GM19468 (cell line): ENCODE data around the gene RGL3.
"Not testable (repeated sequence)": the region's sequence is repeated elsewhere in the genome, so short reads cannot be mapped to it uniquely, and the experiment has no call there.

ENCODE experiments used
- ATAC-seq: cut with Tn5 transposase; IDR thresholded peaks from one replicate; pipeline ENCODE4 v1.9.1; 2021; ENCODE audit warnings: mild to moderate bottlenecking, moderate library complexity, moderate number of reproducible peaks; ENCODE audit not compliant: unreplicated experiment; ENCODE audit errors: extremely low read depth

The RGL3 gene

DNA sequence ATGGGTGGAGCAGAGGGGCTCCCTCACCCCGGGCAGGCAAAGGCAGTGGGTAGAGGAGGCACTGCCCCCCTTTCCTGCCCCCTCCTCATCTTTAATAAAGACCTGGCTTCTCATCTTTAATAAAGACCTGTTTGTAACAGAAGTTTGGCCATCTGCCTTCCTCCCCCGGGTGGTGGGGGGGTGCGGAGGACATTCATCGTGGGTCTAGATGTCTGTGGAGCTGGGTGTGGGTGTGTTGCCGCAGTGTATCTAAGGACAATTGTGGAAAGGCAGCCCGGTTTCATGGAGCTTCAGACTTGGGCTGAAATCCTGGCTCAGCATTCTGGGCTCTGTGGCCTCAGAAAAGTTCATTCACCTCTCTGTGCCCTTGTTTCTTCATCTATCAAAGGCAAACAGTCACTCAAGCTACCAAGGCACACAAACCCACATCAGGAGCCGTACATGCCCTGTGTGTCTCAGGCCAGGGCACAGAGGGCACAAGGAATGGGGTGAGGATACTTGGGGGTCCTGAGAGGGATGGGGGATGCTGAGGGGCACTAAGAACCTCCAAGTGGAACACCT, 53.5 kb downstream of the RGL3 start:
- ATAC-seq = no peak

DNA sequence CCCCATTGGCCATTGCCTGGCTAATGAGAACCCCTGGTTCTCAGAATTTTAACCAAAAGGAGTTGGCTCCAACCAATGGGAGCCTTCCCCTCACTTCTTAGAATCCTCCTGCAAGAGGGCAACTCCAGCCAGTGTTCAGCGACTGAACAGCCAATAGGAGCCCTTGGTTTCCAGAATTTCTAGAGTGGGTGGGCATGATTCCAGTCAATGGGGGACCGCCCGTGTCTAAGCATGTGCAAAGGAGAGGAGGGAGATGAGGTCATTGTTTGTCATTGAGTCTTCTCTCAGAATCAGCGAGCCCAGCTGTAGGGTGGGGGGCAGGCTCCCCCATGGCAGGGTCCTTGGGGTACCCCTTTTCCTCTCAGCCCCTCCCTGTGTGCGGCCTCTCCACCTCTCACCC, 54.2 kb downstream of the RGL3 start:
- ATAC-seq = no peak

- ATAC-seq = no peak
These were observed 54.7 kb downstream of the RGL3 start for GRCh38 chr19:11364296-11364904.

- no peak for ATAC-seq
These were observed 55.2 kb downstream of the RGL3 start for GRCh38 chr19:11363881-11364280.

DNA sequence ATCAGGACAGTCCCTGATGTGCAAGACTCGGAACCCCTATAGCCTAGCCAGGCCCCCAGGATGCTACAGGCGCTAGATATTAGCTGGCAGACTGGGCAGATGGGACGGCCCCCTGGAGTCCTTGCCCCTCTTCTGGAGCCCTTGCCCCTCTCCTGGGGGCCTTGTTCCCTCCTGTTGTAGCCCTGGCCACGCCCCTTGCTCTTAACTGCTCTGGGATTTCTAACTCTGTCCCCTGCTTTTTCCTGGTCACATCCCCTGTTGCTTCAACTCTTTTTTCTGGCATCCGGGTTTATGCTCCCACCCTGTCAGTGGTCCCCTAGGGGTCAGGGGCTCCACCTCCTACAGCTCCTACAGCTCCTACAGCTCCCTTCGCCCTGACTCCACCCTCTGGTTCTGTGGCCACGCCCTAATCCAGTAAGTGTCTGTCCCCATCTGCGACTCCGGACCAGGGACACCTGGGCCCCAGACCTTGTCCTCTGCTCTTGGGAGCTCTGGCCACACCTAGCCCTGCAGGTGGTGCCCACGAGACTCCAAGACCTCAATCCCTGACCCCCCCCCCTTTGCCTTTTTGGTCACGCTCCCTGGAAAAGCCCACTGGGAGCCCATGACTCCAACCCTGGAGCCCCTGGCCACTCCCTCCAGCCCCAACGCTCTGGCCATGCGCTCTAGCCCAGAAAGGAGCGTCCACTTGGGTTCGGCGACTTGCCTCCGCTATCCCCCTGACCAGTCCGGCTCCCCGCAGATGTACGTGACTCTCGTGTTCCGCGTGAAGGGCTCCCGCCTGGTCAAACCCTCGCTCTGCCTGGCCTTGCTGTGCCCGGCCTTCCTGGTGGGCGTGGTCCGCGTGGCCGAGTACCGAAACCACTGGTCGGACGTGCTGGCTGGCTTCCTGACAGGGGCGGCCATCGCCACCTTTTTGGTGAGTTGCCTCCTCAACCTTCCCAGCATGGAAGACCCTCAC, 57.1 kb downstream of the RGL3 start:
- no peak for ATAC-seq

DNA sequence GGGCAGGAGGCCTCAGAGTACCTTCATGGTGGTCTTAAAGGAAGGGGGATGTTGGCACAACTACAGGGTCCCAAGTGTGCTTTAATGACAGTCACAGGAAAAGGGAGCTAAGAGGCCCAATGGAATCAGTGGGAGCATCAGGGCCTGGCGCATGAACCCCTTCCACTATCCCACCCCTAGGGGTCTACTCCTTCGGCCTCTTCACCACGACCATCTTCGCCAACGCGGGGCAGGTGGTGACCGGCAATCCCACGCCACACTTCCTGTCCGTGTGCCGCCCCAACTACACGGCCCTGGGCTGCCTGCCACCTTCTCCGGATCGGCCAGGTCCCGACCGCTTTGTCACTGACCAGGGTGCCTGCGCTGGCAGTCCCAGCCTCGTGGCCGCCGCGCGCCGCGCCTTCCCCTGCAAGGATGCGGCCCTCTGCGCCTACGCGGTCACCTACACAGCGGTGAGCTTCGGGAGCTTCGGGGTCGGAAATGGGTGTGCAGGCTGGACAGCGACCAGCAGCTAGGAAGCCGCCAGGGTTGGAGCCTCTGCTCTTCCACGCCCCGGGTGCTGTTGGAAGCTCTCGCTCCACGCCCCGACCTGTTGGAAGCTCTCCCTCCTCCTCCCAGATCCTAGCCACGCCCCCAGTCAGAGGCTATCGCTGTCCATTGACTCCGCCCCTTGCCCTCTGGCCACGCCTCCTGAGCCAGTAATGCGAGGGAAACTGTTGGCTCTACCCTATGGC, 57.9 kb downstream of the RGL3 start:
- no peak for ATAC-seq

- no peak for ATAC-seq
These were observed 59.7 kb downstream of the RGL3 start for GRCh38 chr19:11359421-11359820.

- ATAC-seq = no peak
These were observed 62.2 kb downstream of the RGL3 start for GRCh38 chr19:11356676-11357550.

DNA sequence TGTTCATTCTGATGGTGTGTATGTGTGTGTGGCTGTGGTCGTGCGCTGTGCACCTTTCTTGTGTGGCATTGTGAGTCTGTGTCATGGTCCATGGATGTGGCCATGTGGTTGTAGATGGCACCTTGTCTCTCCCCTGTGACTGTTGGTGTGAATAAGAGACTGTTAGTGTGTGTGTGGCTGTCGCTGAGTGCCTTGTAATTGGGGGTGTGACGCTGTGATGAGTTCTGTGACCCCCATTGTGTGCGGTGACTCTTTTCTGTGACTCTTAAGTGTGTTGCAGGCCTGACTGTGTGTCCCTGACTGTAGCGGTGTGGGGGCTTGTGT, 63.1 kb downstream of the RGL3 start:
- no peak for ATAC-seq

DNA sequence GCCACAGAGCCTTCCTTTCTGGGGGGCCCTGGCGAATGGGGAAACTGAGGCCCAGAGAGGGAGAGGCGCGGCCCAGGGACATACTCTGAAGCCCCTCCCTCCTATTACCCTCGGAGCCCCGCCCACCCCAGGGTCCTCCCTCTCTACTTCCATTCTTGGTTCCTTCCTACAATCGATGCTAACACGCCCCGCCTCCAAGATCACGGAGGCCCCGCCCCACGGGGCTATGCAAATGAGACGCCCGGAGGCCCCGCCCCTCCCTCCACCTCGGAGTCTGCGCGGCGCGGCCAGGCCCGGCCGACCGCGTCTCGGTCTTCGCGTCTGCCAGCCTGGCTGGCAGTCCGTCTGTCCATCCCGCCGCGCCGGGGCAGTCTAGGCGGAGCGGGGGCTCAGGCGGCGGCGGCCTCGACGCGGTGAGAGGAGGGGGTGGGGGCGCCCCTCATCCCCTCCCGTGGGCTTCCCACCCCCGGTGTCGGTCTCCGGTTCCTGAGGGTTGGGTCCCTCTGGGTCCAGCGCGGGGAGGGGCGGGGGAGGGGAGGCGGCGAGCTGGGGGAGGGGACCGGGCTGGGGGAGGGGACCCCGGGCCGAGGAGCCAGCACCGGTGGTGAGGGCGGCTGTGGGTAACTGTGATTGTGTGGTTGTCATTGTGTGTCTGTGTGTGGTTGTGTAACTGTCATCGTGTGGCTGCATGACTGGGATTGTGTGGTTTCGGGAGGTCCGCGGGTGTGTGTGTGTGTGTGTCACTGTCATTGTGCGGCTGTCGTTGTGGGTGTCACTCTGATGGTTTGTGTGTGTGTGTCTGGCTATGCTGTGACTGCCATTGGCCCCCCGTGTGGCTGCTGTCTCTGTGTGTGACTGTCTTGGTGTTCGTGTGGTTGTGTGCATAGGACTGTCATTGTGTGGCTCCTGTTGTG, 63.7 kb downstream of the RGL3 start, which contains the start of gene PLPPR2:
PLPPR2 (plus strand) TSS at position 273 of the 914 bp plus-strand sequence. CDS start 2,242 bp downstream, outside the sequence.
- ATAC-seq = no peak

DNA sequence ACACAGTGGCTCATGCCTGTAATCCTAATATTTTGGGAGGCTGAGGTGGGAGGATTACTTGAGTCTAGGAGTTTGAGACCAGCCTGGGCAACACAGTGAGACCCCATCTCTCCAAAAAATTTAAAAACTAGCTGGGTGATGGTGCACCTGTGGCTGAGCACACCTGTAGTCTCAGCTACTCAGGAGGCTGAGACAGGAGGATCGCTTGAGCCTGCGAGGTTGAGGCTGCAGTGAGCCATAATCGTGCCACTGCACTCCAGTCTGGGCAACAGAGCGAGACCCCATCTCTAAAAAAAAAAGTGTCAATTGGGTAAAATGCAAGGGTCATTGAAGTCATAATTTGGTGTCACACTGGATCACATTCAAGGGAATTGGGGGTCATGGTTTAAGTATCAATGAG, 65.0 kb downstream of the RGL3 start:
- not testable (repeated sequence) for ATAC-seq

GRCh38 chr19:11349171-11349570, 69.9 kb downstream of the RGL3 start:
- no peak for ATAC-seq

DNA sequence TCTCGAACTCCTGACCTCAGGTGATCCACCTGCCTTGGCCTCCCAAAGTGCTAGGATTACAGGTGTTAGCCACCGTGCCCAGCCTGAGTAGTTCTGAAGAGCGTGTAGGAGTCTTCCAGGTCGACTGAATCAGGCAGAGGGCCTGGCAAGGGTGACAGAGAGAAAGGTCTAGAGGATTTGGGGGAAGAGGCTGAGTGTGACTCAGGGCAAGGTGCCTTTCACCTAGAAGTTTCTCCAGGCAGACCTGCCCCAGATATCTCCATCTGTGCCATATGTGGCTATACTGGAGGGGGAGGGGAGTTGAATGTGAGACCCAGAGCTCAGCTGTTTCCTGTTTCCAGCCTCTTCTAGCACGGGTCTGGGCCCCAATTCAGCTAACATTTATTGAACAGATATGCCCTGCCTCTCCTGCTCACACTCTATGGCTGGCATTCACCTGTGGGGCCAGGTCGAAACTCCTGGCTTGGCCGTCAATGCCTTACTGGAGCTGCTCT, 71.5 kb downstream of the RGL3 start:
- ATAC-seq = no peak

DNA sequence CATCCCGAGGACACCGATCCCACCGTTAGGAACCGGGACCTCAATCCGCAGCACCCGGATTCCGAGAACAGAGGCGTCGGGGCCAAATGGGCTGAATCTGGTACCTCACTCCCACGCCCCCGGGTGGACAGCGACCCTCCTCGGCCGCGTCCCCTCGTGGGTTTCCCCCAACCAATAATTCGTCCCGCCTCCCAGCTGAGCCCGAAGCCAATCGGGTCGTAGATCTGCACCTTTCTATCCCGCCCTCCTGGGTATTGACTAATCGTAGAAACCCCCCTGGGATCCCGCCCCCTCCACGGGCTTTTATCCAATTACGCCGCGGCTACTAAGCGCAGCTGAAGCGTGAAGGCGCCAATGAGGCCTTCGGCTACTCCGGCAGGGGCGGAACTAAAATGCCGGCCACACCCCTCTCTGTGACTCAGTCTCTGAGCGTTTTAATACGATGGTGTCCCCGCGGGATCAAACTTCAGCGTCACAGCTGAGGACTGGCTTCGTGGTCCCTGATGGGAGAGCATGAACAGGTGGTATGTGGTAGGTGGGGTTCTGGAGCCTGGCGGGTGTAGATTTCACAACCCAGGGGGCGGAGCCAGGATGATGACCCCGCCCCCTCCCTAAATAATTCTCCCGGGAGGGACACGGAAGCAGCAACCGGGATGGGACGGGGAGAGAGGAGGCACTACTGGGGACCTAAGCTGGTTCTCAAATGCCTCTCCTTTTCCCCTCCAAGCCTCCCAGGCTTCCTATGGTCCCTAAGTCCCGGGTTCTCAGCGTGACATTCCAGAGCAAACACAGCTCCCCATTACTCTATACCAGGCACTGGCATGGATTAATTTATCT, 72.8 kb downstream of the RGL3 start, which contains the start of the genes CCDC159 and TMEM205:
CCDC159 (plus strand) TSS at position 416 of the 837 bp plus-strand sequence; CDS start at position 504, 88 bp downstream.
TMEM205 (minus strand) TSS at position 165 of the 837 bp plus-strand sequence. CDS start 649 bp downstream, outside the sequence.
- peak; percentile 59 for ATAC-seq

- no peak for ATAC-seq
These were observed 73.9 kb downstream of the RGL3 start for GRCh38 chr19:11345122-11345803.
